D341Med (cell line): ENCODE data around the gene TMEM72.

Source experiments
- DNase-seq: peaks from one replicate; pipeline ENCODE4 v3.0.0; 2012; ENCODE audit warnings: low spot score

Gene TMEM72

GRCh38 chr10:44934416-44935200 lies 23.5 kb downstream of the TMEM72 start:
- DNase-seq = no peak

- no peak for DNase-seq
Measured at GRCh38 chr10:44935201-44935965, 24.2 kb downstream of the TMEM72 start.

GRCh38 chr10:44935966-44936295 lies 24.8 kb downstream of the TMEM72 start:
- no peak for DNase-seq

- no peak for DNase-seq
Measured at GRCh38 chr10:44936314-44936975, 25.3 kb downstream of the TMEM72 start.

- DNase-seq = no peak
Measured at GRCh38 chr10:44937196-44938005, 26.3 kb downstream of the TMEM72 start.

- no peak for DNase-seq
Measured at GRCh38 chr10:44938956-44939355, 27.8 kb downstream of the TMEM72 start.

GRCh38 chr10:44939691-44940401 lies 28.7 kb downstream of the TMEM72 start:
- DNase-seq = no peak

GRCh38 chr10:44944354-44944753 lies 33.2 kb downstream of the TMEM72 start:
- DNase-seq = no peak

- DNase-seq = no peak
Measured at GRCh38 chr10:44946205-44946604, 35.1 kb downstream of the TMEM72 start.

- no peak for DNase-seq
Measured at GRCh38 chr10:44947371-44948152, 36.4 kb downstream of the TMEM72 start.

GRCh38 chr10:44948642-44949041 lies 37.5 kb downstream of the TMEM72 start:
- DNase-seq = no peak

- DNase-seq = no peak
Measured at GRCh38 chr10:44949127-44949802, 38.1 kb downstream of the TMEM72 start.

GRCh38 chr10:44949915-44950314 lies 38.8 kb downstream of the TMEM72 start:
- no peak for DNase-seq

GRCh38 chr10:44950326-44951225 lies 39.4 kb downstream of the TMEM72 start:
- no peak for DNase-seq

GRCh38 chr10:44951576-44952226 lies 40.6 kb downstream of the TMEM72 start:
- DNase-seq = no peak

GRCh38 chr10:44952779-44953231 lies 41.7 kb downstream of the TMEM72 start:
- DNase-seq = no peak

- no peak for DNase-seq
Measured at GRCh38 chr10:44954042-44954441, 42.9 kb downstream of the TMEM72 start.

- no peak for DNase-seq
Measured at GRCh38 chr10:44954962-44955361, 43.8 kb downstream of the TMEM72 start.
